ENCODE data around the gene AGAP1. TPM values are rescaled to one million over a fixed set of nuclear protein-coding genes. Genes with fewer than 3 reads are reported as not detected.

AGAP1 gene
- total RNA-seq, 1 donor = 18.5 TPM

DNA sequence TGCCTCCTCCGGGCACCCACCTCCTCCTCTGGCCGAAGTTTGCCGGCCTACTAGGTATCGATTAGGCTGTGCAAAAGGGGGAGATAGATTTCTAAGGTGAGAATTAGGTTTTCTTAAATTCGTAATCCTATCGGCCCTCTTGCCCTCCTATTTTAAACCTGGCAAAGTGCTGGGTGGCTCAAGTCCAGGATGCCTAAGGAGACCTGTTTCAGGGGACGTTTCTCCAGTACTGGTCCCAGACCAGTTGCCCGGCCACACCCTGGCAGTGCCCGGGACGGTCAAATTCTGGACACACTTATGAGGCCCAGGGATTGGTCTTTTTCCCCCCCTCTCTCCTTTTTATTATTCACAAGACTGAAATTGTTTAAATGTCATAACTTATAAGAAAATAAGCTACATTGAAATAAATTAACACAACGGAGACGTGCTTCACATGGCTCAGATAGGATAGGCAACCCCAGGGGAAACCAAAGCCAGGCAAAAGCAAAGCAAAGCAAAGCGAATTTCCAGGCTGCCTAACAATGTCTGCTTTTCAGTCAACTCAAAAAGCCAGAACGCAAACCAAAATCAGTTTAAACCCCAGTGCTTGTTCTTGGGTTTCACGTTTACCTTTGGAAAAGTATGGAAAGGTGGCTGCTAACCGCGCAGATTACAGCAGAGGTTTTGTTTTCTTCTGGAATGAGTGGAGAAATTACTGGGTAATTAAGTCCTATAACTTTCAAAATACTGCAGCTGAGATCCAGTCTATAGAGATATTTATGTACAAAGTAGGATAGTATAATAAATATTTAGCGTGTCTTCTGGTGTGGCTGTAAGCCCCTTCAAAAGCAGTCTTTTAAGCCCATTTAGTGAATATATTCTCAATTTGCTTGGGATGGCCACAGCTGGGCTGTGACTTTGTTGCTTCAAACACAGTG lies 671.3 kb downstream of the AGAP1 start:
- H3K4me2 ChIP-seq (ENCODE audit: insufficient read depth, low read length) = peak overlapping the region; percentile 43

DNA sequence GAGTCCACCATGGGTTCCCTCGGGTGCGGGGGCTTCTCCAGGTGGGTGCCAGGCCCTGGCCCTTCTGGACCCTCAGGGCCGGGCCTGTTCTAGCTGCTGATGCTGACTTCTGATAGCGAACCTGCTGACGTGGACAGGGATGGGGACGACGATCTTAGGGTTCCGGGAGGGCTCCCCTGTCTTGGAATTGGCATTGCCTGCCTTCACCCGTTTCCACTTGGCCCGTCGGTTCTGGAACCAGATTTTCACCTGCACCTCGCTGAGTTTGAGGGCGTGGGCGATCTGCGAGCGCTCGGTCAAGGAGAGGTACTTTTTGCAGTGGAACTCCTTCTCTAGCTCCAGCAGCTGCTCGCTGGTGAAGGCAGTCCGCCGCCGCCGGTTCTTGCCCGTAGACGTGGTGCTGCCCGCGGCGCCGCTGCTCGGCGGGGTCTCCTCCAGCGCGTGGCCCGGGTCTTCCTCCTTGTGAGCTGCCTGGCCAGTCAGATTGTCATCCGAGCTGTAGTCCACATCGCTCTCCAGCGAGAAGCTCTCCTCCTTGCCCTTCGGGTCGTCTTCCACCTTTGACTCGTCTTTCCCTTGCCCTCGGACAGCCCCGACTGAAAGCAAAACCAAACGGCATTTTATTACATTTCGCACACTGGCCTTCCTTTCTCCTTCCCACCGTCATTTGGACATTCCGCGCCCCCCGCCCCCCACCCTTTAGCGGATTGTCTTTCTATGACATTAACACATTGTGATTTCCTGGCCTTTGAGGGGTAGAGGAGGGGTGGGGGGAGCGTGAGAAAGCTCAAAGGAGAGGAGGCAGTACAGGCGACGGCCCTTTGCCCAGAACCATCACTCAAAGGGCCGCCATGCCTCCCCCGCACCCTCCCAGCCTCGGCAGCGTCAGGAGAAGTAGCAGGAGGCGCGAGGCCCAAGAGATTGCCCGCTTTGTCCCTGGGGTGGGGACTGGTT lies 672.3 kb downstream of the AGAP1 start:
- no peaks in the 10 kb centered on the region for H3K79me2 ChIP-seq (ENCODE audit: insufficient read depth, low read length)
- DNase-seq (ENCODE audit: insufficient read length, low spot score, missing footprints) = peak; percentile 92
- no peak overlapping the region for H3K27ac ChIP-seq (ENCODE audit: low read depth, low read length)
- no peak overlapping the region for H2AFZ ChIP-seq (ENCODE audit: low read length)
- peak overlapping the region; percentile 28 for H3K4me3 ChIP-seq (ENCODE audit: insufficient read depth, low read length)
- H3K4me2 ChIP-seq (ENCODE audit: insufficient read depth, low read length) = peak overlapping the region; percentile 32
- peaks cover 2% of the 10 kb centered on the region for H4K20me1 ChIP-seq (ENCODE audit: insufficient read depth, low read length)
- TF ChIP-seq, protein P1, sequence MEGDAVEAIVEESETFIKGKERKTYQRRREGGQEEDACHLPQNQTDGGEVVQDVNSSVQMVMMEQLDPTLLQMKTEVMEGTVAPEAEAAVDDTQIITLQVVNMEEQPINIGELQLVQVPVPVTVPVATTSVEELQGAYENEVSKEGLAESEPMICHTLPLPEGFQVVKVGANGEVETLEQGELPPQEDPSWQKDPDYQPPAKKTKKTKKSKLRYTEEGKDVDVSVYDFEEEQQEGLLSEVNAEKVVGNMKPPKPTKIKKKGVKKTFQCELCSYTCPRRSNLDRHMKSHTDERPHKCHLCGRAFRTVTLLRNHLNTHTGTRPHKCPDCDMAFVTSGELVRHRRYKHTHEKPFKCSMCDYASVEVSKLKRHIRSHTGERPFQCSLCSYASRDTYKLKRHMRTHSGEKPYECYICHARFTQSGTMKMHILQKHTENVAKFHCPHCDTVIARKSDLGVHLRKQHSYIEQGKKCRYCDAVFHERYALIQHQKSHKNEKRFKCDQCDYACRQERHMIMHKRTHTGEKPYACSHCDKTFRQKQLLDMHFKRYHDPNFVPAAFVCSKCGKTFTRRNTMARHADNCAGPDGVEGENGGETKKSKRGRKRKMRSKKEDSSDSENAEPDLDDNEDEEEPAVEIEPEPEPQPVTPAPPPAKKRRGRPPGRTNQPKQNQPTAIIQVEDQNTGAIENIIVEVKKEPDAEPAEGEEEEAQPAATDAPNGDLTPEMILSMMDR (IDR thresholded peaks at IDR 0.05; ENCODE audit: extremely low read depth, low read depth, low read length) = no peak
- no peaks in the 10 kb centered on the region for H3K4me1 ChIP-seq (ENCODE audit: insufficient read depth, low read length)
- H3K36me3 ChIP-seq (ENCODE audit: insufficient read depth, low read length) = no peaks in the 10 kb centered on the region
- H3K27me3 ChIP-seq (ENCODE audit: insufficient read depth, low read length) = peaks cover 82% of the 10 kb centered on the region
- no peaks in the 10 kb centered on the region for H3K9me3 ChIP-seq (ENCODE audit: low read depth, low read length)

More for the DNA sequence above, 671.3 kb downstream of the AGAP1 start:
- DNase-seq (ENCODE audit: insufficient read length, low spot score, missing footprints) = peak; percentile 91
- no peak overlapping the region for H3K27ac ChIP-seq (ENCODE audit: low read depth, low read length)
- no peaks in the 10 kb centered on the region for H3K9me3 ChIP-seq (ENCODE audit: low read depth, low read length)
- TF ChIP-seq, protein P1 (IDR thresholded peaks at IDR 0.05; ENCODE audit: extremely low read depth, low read depth, low read length) = no peak
- no peaks in the 10 kb centered on the region for H3K36me3 ChIP-seq (ENCODE audit: insufficient read depth, low read length)
- no peak overlapping the region for H2AFZ ChIP-seq (ENCODE audit: low read length)
- peaks cover 73% of the 10 kb centered on the region for H3K27me3 ChIP-seq (ENCODE audit: insufficient read depth, low read length)
- H3K4me3 ChIP-seq (ENCODE audit: insufficient read depth, low read length) = no peak overlapping the region
- peaks cover 2% of the 10 kb centered on the region for H4K20me1 ChIP-seq (ENCODE audit: insufficient read depth, low read length)
- no peaks in the 10 kb centered on the region for H3K79me2 ChIP-seq (ENCODE audit: insufficient read depth, low read length)
- H3K4me1 ChIP-seq (ENCODE audit: insufficient read depth, low read length) = no peaks in the 10 kb centered on the region

DNA sequence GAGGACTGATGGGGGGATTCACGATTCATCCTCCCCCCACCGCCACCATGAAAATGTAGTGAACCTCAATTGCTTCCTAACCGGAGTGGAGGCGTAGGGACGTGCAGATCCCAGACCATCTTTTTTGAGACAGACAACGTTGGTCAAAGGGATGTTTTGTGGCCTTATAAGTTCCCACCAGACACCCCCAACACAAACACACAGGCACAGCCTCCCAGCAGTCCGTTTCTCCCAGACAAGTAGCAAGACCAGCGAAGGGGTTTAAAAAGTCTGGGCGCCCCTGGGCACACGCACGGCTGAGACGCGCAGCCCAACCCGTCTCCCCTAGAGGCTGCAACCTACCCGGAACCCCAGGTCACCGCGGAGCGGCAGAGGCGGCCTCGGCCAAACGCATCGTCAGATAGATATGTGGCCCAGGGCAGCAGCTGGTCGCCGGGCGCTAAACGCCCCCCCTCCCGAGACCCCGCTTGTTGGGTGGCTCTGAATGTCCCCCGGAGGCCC lies 673.0 kb downstream of the AGAP1 start:
- Histone ChIP-seq H3K4me1 (ENCODE audit: insufficient read depth, low read length) (no peaks in the 10 kb centered on the region), H2AFZ (ENCODE audit: low read length) (no peak overlapping the region), H3K27ac (ENCODE audit: low read depth, low read length) (no peak overlapping the region), H3K9me3 (ENCODE audit: low read depth, low read length) (no peaks in the 10 kb centered on the region), H3K4me2 (ENCODE audit: insufficient read depth, low read length) (peak overlapping the region; percentile 66), H4K20me1 (ENCODE audit: insufficient read depth, low read length) (peaks cover 2% of the 10 kb centered on the region), H3K4me3 (ENCODE audit: insufficient read depth, low read length) (no peak overlapping the region), H3K79me2 (ENCODE audit: insufficient read depth, low read length) (no peaks in the 10 kb centered on the region), H3K27me3 (ENCODE audit: insufficient read depth, low read length) (peaks cover 90% of the 10 kb centered on the region), H3K36me3 (ENCODE audit: insufficient read depth, low read length) (no peaks in the 10 kb centered on the region)
- TF ChIP-seq, protein P1 (IDR thresholded peaks at IDR 0.05; ENCODE audit: extremely low read depth, low read depth, low read length) = no peak
- DNase-seq (ENCODE audit: insufficient read length, low spot score, missing footprints) = peak; percentile 86
